Tibial nerve (tissue), 4 donors: ENCODE results near the gene PLAC9.

Source experiments
- EP300 ChIP-seq, 2 donors: sonication (generic); formaldehyde crosslinking; IDR thresholded peaks; one replicate each; pipeline ENCODE4 v1.6.1; 2017; ENCODE audit warnings: antibody characterized with exemption in 2 of 2, mild to moderate bottlenecking in 1 of 2
- POLR2A ChIP-seq, 2 donors: fragments of 450-650 bp; IDR thresholded peaks; one replicate each; pipeline ENCODE4 v1.6.1; 2017; ENCODE audit warnings: antibody characterized with exemption in 2 of 2, mild to moderate bottlenecking in 2 of 2, moderate library complexity in 2 of 2
- TF ChIP-seq, protein P1 (sequence below), 5 experiments: fragments of 200-600 bp in 3 of 5; fragments of 450-650 bp in 2 of 5; sonication (generic) in 3 of 5; IDR thresholded peaks; one replicate each; pipeline ENCODE4 v1.5.1; 2016 to 2019; ENCODE audit warnings: antibody characterized with exemption in 5 of 5, mild to moderate bottlenecking in 3 of 5, moderate library complexity in 2 of 5

DNA sequence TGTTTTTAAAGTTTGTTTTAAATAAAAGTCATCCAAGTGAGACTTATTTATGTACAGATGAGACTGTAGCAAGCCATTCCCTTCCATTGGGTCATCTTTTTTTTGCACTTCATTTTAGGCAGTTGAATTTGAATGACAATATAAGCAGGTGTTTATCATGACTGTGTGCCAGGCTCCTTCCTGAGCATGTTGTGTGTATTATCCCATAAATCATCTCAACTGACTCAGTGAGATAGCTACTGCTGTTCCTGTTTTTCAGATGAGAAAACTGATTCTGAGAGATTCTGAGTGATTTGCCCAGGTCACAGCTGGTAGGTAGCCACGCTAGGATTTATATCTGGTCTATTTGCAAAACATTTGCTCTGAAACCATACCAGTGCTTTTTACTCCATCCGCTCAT lies 42.4 kb upstream of the PLAC9 start:
- TF ChIP-seq, protein P1, sequence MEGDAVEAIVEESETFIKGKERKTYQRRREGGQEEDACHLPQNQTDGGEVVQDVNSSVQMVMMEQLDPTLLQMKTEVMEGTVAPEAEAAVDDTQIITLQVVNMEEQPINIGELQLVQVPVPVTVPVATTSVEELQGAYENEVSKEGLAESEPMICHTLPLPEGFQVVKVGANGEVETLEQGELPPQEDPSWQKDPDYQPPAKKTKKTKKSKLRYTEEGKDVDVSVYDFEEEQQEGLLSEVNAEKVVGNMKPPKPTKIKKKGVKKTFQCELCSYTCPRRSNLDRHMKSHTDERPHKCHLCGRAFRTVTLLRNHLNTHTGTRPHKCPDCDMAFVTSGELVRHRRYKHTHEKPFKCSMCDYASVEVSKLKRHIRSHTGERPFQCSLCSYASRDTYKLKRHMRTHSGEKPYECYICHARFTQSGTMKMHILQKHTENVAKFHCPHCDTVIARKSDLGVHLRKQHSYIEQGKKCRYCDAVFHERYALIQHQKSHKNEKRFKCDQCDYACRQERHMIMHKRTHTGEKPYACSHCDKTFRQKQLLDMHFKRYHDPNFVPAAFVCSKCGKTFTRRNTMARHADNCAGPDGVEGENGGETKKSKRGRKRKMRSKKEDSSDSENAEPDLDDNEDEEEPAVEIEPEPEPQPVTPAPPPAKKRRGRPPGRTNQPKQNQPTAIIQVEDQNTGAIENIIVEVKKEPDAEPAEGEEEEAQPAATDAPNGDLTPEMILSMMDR (IDR thresholded peaks at IDR 0.05): no peak
- no peak for TF ChIP-seq POLR2A (IDR thresholded peaks at IDR 0.05)
- no peak for TF ChIP-seq EP300 (IDR thresholded peaks at IDR 0.05)
